Measurements from ENCODE around the gene KIF19. TPM values are rescaled to one million over a fixed set of nuclear protein-coding genes. Genes with fewer than 3 reads are reported as not detected.
A peak's percentile ranks its signal among the peaks of the same experiment; 100 is the strongest.

Gene KIF19
- total and polyA plus RNA-seq, 4 donors: 0.42 to 2.1 (median 0.83) TPM

DNA sequence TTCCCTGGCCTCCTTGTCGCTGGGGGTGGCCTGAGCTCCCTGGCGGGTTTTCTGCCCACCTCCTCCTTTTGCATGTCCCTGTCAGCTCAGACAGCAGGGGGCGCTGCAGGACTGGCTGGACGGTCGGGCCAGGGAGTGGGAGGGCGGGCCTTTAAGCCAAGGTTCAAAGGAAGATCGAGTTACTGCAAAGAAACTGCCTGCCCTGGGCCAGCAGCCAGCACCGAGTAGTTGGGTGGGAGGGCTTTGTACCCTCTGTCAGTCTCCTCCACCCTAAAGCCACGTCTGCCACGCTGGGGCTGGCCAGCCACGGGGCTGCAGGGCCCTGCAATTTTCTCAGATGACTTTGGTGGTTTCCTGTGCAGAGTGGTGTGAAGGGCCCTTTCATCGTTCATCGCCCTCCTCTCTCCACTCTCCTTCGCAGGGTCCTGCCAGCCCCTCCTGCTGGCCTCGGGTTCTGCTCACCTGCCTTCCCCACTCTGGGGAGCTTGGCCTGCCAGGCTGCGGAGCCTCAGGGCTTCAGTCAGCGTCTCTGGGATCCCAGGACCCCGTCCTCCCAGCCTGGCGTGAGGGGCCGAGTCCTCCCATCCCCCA is 53.6 kb downstream of the KIF19 start (continued):
- TF ChIP-seq, protein P1, sequence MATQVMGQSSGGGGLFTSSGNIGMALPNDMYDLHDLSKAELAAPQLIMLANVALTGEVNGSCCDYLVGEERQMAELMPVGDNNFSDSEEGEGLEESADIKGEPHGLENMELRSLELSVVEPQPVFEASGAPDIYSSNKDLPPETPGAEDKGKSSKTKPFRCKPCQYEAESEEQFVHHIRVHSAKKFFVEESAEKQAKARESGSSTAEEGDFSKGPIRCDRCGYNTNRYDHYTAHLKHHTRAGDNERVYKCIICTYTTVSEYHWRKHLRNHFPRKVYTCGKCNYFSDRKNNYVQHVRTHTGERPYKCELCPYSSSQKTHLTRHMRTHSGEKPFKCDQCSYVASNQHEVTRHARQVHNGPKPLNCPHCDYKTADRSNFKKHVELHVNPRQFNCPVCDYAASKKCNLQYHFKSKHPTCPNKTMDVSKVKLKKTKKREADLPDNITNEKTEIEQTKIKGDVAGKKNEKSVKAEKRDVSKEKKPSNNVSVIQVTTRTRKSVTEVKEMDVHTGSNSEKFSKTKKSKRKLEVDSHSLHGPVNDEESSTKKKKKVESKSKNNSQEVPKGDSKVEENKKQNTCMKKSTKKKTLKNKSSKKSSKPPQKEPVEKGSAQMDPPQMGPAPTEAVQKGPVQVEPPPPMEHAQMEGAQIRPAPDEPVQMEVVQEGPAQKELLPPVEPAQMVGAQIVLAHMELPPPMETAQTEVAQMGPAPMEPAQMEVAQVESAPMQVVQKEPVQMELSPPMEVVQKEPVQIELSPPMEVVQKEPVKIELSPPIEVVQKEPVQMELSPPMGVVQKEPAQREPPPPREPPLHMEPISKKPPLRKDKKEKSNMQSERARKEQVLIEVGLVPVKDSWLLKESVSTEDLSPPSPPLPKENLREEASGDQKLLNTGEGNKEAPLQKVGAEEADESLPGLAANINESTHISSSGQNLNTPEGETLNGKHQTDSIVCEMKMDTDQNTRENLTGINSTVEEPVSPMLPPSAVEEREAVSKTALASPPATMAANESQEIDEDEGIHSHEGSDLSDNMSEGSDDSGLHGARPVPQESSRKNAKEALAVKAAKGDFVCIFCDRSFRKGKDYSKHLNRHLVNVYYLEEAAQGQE (IDR thresholded peaks at IDR 0.05): no peak
- TF ChIP-seq JUND (IDR thresholded peaks at IDR 0.05): no peak
- peak in 1 of 2 donors; percentile 34 for TF ChIP-seq HNF4A (conservative IDR thresholded peaks at IDR 0.05)
- TF ChIP-seq, protein P2, sequence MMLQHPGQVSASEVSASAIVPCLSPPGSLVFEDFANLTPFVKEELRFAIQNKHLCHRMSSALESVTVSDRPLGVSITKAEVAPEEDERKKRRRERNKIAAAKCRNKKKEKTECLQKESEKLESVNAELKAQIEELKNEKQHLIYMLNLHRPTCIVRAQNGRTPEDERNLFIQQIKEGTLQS (IDR thresholded peaks at IDR 0.05): no peak
- no peak for TF ChIP-seq HNF4G (IDR thresholded peaks at IDR 0.05)
- TF ChIP-seq SP1 (IDR thresholded peaks at IDR 0.05): no peak
- TF ChIP-seq EGR1 (IDR thresholded peaks at IDR 0.05; ENCODE audit: low read depth in 2 of 2): no peak
- TF ChIP-seq RAD21 (IDR thresholded peaks at IDR 0.05): peak; percentile 99 to 100
- TF ChIP-seq FOXA1 (IDR thresholded peaks at IDR 0.05): no peak
- TF ChIP-seq, protein P3, sequence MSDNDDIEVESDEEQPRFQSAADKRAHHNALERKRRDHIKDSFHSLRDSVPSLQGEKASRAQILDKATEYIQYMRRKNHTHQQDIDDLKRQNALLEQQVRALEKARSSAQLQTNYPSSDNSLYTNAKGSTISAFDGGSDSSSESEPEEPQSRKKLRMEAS (IDR thresholded peaks at IDR 0.05): no peak

DNA sequence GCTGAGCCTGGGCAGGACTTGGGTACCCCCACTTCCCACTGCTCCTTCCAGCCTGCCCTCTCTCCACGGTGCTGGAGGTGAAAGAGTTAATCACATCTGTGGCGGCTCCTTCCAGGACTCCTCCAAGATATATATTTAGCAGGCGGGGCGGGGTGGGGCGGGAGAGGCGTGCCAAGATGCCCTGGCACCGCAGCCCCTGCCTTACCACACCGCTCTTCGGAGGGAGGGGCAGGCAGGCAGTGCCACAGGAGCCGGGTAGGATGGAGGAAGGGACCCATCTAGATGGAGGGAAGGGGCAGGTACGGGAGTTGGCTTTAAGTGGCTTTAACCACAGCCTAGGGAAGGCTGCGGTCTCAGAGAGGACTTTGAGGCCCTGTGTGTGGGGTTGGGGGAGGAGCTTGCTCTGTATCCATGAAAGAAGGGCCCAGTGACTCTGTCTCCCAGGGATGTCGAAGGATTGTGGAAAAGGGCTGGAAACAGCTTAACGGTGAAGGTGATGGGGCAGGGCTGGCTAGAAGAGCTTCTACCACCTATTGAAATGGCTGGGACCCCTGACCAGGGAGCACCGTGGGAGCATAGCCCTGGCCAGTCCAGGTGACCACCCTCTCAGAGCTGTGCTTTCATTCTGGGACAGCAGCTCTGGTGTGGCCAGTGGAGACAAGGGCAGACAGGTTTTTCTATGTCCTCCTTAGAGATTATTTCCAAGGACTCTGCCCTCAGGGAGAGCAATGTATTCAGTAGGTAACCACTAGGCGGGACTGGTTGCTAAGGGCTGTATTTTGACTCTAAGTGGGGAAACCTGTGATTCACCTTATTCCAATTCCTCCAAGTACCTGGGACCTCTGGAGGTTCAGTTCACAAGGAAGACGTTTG is 54.3 kb downstream of the KIF19 start:
- Histone ChIP-seq H3K4me1 (ENCODE audit: control insufficient read depth in 4 of 4, insufficient read depth in 4 of 4, low read length in 3 of 4) (peaks cover 3 to 9% (median 6%) of the 10 kb centered on the region in 4 donors), H3K27me3 (ENCODE audit: control insufficient read depth in 4 of 4, insufficient read depth in 4 of 4, low read length in 3 of 4) (no peaks in the 10 kb centered on the region), H3K9ac (ENCODE audit: low read depth in 1 of 2, low read length in 2 of 2) (no peak overlapping the region), H3K9me3 (ENCODE audit: control insufficient read depth in 4 of 4, low read length in 3 of 4) (no peaks in the 10 kb centered on the region), H3K36me3 (ENCODE audit: control insufficient read depth in 4 of 4, insufficient read depth in 3 of 4, low read depth in 1 of 4, low read length in 3 of 4) (no peaks in the 10 kb centered on the region), H3K4me3 (ENCODE audit: low read depth in 1 of 3, low read length in 3 of 3) (no peak overlapping the region), H3K27ac (ENCODE audit: low read depth in 1 of 2, low read length in 2 of 2) (no peak overlapping the region)
- DNase-seq (ENCODE audit: low spot score): no peak
- TF ChIP-seq YY1 (IDR thresholded peaks at IDR 0.05): no peak
- no peak for TF ChIP-seq HNF4A (conservative IDR thresholded peaks at IDR 0.05)
- TF ChIP-seq FOXA2 (IDR thresholded peaks at IDR 0.05): no peak
- TF ChIP-seq, protein P1 (IDR thresholded peaks at IDR 0.05): no peak
- no peak for TF ChIP-seq RXRA (IDR thresholded peaks at IDR 0.05)
- TF ChIP-seq, protein P3 (IDR thresholded peaks at IDR 0.05): no peak
- TF ChIP-seq, protein P4, sequence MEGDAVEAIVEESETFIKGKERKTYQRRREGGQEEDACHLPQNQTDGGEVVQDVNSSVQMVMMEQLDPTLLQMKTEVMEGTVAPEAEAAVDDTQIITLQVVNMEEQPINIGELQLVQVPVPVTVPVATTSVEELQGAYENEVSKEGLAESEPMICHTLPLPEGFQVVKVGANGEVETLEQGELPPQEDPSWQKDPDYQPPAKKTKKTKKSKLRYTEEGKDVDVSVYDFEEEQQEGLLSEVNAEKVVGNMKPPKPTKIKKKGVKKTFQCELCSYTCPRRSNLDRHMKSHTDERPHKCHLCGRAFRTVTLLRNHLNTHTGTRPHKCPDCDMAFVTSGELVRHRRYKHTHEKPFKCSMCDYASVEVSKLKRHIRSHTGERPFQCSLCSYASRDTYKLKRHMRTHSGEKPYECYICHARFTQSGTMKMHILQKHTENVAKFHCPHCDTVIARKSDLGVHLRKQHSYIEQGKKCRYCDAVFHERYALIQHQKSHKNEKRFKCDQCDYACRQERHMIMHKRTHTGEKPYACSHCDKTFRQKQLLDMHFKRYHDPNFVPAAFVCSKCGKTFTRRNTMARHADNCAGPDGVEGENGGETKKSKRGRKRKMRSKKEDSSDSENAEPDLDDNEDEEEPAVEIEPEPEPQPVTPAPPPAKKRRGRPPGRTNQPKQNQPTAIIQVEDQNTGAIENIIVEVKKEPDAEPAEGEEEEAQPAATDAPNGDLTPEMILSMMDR (IDR thresholded peaks at IDR 0.05; ENCODE audit: low read depth, low read length, missing input control): no peak
- no peak for TF ChIP-seq FOXA1 (IDR thresholded peaks at IDR 0.05)
- TF ChIP-seq, protein P5, sequence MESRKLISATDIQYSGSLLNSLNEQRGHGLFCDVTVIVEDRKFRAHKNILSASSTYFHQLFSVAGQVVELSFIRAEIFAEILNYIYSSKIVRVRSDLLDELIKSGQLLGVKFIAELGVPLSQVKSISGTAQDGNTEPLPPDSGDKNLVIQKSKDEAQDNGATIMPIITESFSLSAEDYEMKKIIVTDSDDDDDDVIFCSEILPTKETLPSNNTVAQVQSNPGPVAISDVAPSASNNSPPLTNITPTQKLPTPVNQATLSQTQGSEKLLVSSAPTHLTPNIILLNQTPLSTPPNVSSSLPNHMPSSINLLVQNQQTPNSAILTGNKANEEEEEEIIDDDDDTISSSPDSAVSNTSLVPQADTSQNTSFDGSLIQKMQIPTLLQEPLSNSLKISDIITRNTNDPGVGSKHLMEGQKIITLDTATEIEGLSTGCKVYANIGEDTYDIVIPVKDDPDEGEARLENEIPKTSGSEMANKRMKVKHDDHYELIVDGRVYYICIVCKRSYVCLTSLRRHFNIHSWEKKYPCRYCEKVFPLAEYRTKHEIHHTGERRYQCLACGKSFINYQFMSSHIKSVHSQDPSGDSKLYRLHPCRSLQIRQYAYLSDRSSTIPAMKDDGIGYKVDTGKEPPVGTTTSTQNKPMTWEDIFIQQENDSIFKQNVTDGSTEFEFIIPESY (IDR thresholded peaks at IDR 0.05): no peak
- TF ChIP-seq, protein P2 (IDR thresholded peaks at IDR 0.05): no peak
- no peak for TF ChIP-seq TAF1 (conservative IDR thresholded peaks at IDR 0.05)
- no peak for TF ChIP-seq RAD21 (IDR thresholded peaks at IDR 0.05)
- no peak for TF ChIP-seq NR2F2 (IDR thresholded peaks at IDR 0.05)
- TF ChIP-seq JUND (IDR thresholded peaks at IDR 0.05): no peak
- TF ChIP-seq GABPA (IDR thresholded peaks at IDR 0.05 in 1 of 2, conservative IDR thresholded peaks at IDR 0.05 in 1 of 2): no peak
- 60% methylated on average over 17 of the region's 17 CpGs for WGBS

All from liver (tissue), 9 donors.